ENCODE measurements around the gene SPON1. TPM values are rescaled to one million over a fixed set of nuclear protein-coding genes. Genes with fewer than 3 reads are reported as not detected.

Gene SPON1
- total and polyA plus RNA-seq, 8 donors, result 0.83 to 17.5 (median 1.7) TPM

- Histone ChIP-seq H3K4me1 (no peaks in the 10 kb centered on the region), H3K27me3 (no peaks in the 10 kb centered on the region), H3K36me3 (no peaks in the 10 kb centered on the region), H3K27ac (no peak overlapping the region), H3K9me3 (no peaks in the 10 kb centered on the region), H3K4me3 (no peak overlapping the region)
- ATAC-seq (no peak), DNase-seq (no peak), FAIRE-seq (no peak)
- intact Hi-C loops (cut with DNase I), result loop anchor here in 2 of 3 donors (10.0 kb wide), 2 partner anchors 466 to 476 kb away; no protein-coding TSS in a partner anchor
- no peak for TF ChIP-seq CTCF (IDR thresholded peaks at IDR 0.05)
- 89 to 93% methylated on average over 4 of the region's 4 CpGs for WGBS, 2 donors
These were observed 278.4 kb downstream of the SPON1 start for GRCh38 chr11:14240951-14241350.

GRCh38 chr11:14242187-14242586 is 279.7 kb downstream of the SPON1 start:
- 30 to 36% methylated on average over 4 of the region's 4 CpGs for WGBS, 2 donors
- TF ChIP-seq CTCF (IDR thresholded peaks at IDR 0.05), result no peak
- intact Hi-C loops (cut with DNase I), result loop anchor here in 2 of 3 donors (10.0 kb wide), 2 partner anchors 467 to 477 kb away; no protein-coding TSS in a partner anchor

GRCh38 chr11:14242733-14243132 is 280.2 kb downstream of the SPON1 start:
- no peak for DNase-seq
- no peak for FAIRE-seq
- Histone ChIP-seq H3K27ac (no peak overlapping the region), H3K27me3 (no peaks in the 10 kb centered on the region), H3K36me3 (no peaks in the 10 kb centered on the region), H3K4me1 (no peaks in the 10 kb centered on the region), H3K9me3 (no peaks in the 10 kb centered on the region), H3K4me3 (no peak overlapping the region)
- 91% methylated on average over 4 of the region's 4 CpGs for WGBS, 2 donors
- no peak for TF ChIP-seq CTCF (IDR thresholded peaks at IDR 0.05)
- no peak for ATAC-seq
- intact Hi-C loops (cut with DNase I), result loop anchor here in 2 of 3 donors (10.0 kb wide), 2 partner anchors 468 to 478 kb away; no protein-coding TSS in a partner anchor

More at GRCh38 chr11:14242187-14242586, 279.7 kb downstream of the SPON1 start:
- FAIRE-seq, result no peak
- Histone ChIP-seq H3K9me3 (no peaks in the 10 kb centered on the region), H3K4me3 (no peak overlapping the region), H3K27ac (no peak overlapping the region), H3K27me3 (no peaks in the 10 kb centered on the region), H3K4me1 (no peaks in the 10 kb centered on the region), H3K36me3 (no peaks in the 10 kb centered on the region)
- no peak for DNase-seq
- peak in 3 of 4 donors; percentile 60 to 69 (median 68) for ATAC-seq

- H3K9me3 ChIP-seq, result no peaks in the 10 kb centered on the region
- intact Hi-C loops (cut with DNase I), result loop anchor here (5.0 to 10.0 kb wide), 4 partner anchors 288 to 480 kb away; no protein-coding TSS in a partner anchor
- TF ChIP-seq CTCF (IDR thresholded peaks at IDR 0.05), result no peak
- H3K4me3 ChIP-seq, result no peak overlapping the region
- no peak for DNase-seq
- WGBS, 2 donors, result 73 to 84% methylated on average over 8 of the region's 8 CpGs
- no peak for ATAC-seq
- no peaks in the 10 kb centered on the region for H3K4me1 ChIP-seq
- H3K27me3 ChIP-seq, result no peaks in the 10 kb centered on the region
- H3K36me3 ChIP-seq, result no peaks in the 10 kb centered on the region
- FAIRE-seq, result no peak
- no peak overlapping the region for H3K27ac ChIP-seq
These were observed 282.4 kb downstream of the SPON1 start for GRCh38 chr11:14244926-14245325.

GRCh38 chr11:14245444-14245843 is 282.9 kb downstream of the SPON1 start:
- 60 to 64% methylated on average over 1 to 2 of the region's 2 CpGs for WGBS, 2 donors
- FAIRE-seq (no peak), ATAC-seq (no peak), DNase-seq (no peak)
- no peaks in the 10 kb centered on the region for H3K36me3 ChIP-seq
- no peak for TF ChIP-seq CTCF (IDR thresholded peaks at IDR 0.05)
- no peaks in the 10 kb centered on the region for H3K4me1 ChIP-seq
- no peak overlapping the region for H3K27ac ChIP-seq
- H3K27me3 ChIP-seq, result no peaks in the 10 kb centered on the region
- intact Hi-C loops (cut with DNase I), result loop anchor here (5.0 to 10.0 kb wide), 4 partner anchors 288 to 481 kb away; no protein-coding TSS in a partner anchor
- no peak overlapping the region for H3K4me3 ChIP-seq
- no peaks in the 10 kb centered on the region for H3K9me3 ChIP-seq

Data from pancreas (tissue), 10 donors.